Muscle layer of colon (tissue), 2 donors: ENCODE data around the gene ERG28.

Source experiments
- H3K27ac ChIP-seq: one replicate; pipeline ENCODE4 v1.7.0; 2013; ENCODE audit warnings: low read depth, mild to moderate bottlenecking, low read length, moderate library complexity
- H3K27me3 ChIP-seq, 2 donors: one replicate each; pipeline ENCODE4 v1.7.0; 2013; ENCODE audit warnings: low read length in 2 of 2, mild to moderate bottlenecking in 2 of 2; ENCODE audit not compliant: insufficient read depth in 2 of 2, control insufficient read depth in 1 of 2
- H3K36me3 ChIP-seq: one replicate; pipeline ENCODE4 v1.7.0; 2013; ENCODE audit warnings: mild to moderate bottlenecking, low read length; ENCODE audit not compliant: insufficient read depth
- H3K4me1 ChIP-seq: one replicate; pipeline ENCODE4 v1.7.0; 2013; ENCODE audit warnings: mild to moderate bottlenecking, low read length; ENCODE audit not compliant: insufficient read depth
- H3K4me3 ChIP-seq, 2 donors: one replicate each; pipeline ENCODE4 v1.7.0; 2013; ENCODE audit warnings: low read length in 2 of 2, low read depth in 1 of 2, mild to moderate bottlenecking in 1 of 2, moderate library complexity in 1 of 2
- H3K9ac ChIP-seq: one replicate; pipeline ENCODE4 v1.7.0; 2013; ENCODE audit warnings: low read length
- H3K9me3 ChIP-seq: one replicate; pipeline ENCODE4 v1.7.0; 2013; ENCODE audit warnings: mild to moderate bottlenecking, low read length
- donor health status: abdominal sarcoma.
- donor health status: Adenocarcinoma of cecum.

ERG28 gene

GRCh38 chr14:75690010-75690409, 29.3 kb upstream of the ERG28 start:
- Histone ChIP-seq H3K4me3 (no peak overlapping the region), H3K36me3 (peaks cover 19% of the 10 kb centered on the region), H3K9me3 (no peaks in the 10 kb centered on the region), H3K27ac (no peak overlapping the region), H3K9ac (no peak overlapping the region), H3K4me1 (no peaks in the 10 kb centered on the region), H3K27me3 (no peaks in the 10 kb centered on the region)

GRCh38 chr14:75689012-75689411, 28.3 kb upstream of the ERG28 start:
- Histone ChIP-seq H3K9ac (no peak overlapping the region), H3K4me3 (no peak overlapping the region), H3K36me3 (peaks cover 22% of the 10 kb centered on the region), H3K27ac (no peak overlapping the region), H3K27me3 (no peaks in the 10 kb centered on the region), H3K4me1 (no peaks in the 10 kb centered on the region), H3K9me3 (no peaks in the 10 kb centered on the region)

- Histone ChIP-seq H3K36me3 (peaks cover 23% of the 10 kb centered on the region), H3K4me1 (no peaks in the 10 kb centered on the region), H3K9ac (no peak overlapping the region), H3K27ac (no peak overlapping the region), H3K9me3 (no peaks in the 10 kb centered on the region), H3K27me3 (no peaks in the 10 kb centered on the region), H3K4me3 (no peak overlapping the region)
These were observed 25.2 kb upstream of the ERG28 start for GRCh38 chr14:75685910-75686309.

- Histone ChIP-seq H3K9ac (no peak overlapping the region), H3K36me3 (peaks cover under 1% of the 10 kb centered on the region), H3K9me3 (no peaks in the 10 kb centered on the region), H3K27me3 (no peaks in the 10 kb centered on the region), H3K4me3 (no peak overlapping the region), H3K4me1 (no peaks in the 10 kb centered on the region), H3K27ac (no peak overlapping the region)
These were observed 14.7 kb upstream of the ERG28 start for GRCh38 chr14:75675265-75675960.

- no peak overlapping the region for H3K9ac ChIP-seq
- no peak overlapping the region for H3K27ac ChIP-seq
- no peaks in the 10 kb centered on the region for H3K4me1 ChIP-seq
- no peaks in the 10 kb centered on the region for H3K9me3 ChIP-seq
- peaks cover 13% of the 10 kb centered on the region for H3K36me3 ChIP-seq
- H3K27me3 ChIP-seq: no peaks in the 10 kb centered on the region
- no peak overlapping the region for H3K4me3 ChIP-seq
These were observed 12.8 kb upstream of the ERG28 start for GRCh38 chr14:75673345-75674035.

- peaks cover 13% of the 10 kb centered on the region for H3K36me3 ChIP-seq
- H3K9me3 ChIP-seq: no peaks in the 10 kb centered on the region
- H3K4me1 ChIP-seq: no peaks in the 10 kb centered on the region
These were observed 12.0 kb upstream of the ERG28 start for GRCh38 chr14:75672605-75673192.

GRCh38 chr14:75667099-75667765, 6.6 kb upstream of the ERG28 start:
- no peak overlapping the region for H3K4me3 ChIP-seq
- H3K9me3 ChIP-seq: no peaks in the 10 kb centered on the region
- H3K36me3 ChIP-seq: peaks cover 13% of the 10 kb centered on the region
- no peaks in the 10 kb centered on the region for H3K27me3 ChIP-seq
- peaks cover under 1% of the 10 kb centered on the region for H3K4me1 ChIP-seq
- H3K9ac ChIP-seq: no peak overlapping the region
- no peak overlapping the region for H3K27ac ChIP-seq

More at GRCh38 chr14:75672605-75673192, 12.0 kb upstream of the ERG28 start:
- H3K27me3 ChIP-seq: no peaks in the 10 kb centered on the region
- H3K9ac ChIP-seq: no peak overlapping the region
- H3K27ac ChIP-seq: no peak overlapping the region
- no peak overlapping the region for H3K4me3 ChIP-seq

GRCh38 chr14:75662966-75663365, 2.3 kb upstream of the ERG28 start:
- Histone ChIP-seq H3K9ac (no peak overlapping the region), H3K4me3 (no peak overlapping the region), H3K4me1 (peaks cover 13% of the 10 kb centered on the region)

GRCh38 chr14:75661499-75661814, 781 bp upstream of the ERG28 start:
- H3K9me3 ChIP-seq: no peaks in the 10 kb centered on the region
- no peaks in the 10 kb centered on the region for H3K27me3 ChIP-seq

More at GRCh38 chr14:75662966-75663365, 2.3 kb upstream of the ERG28 start:
- Histone ChIP-seq H3K36me3 (no peaks in the 10 kb centered on the region), H3K9me3 (no peaks in the 10 kb centered on the region), H3K27me3 (no peaks in the 10 kb centered on the region), H3K27ac (no peak overlapping the region)

GRCh38 chr14:75660238-75660629, 442 bp downstream of the ERG28 start:
- Histone ChIP-seq H3K27ac (peak overlapping the region; percentile 61), H3K4me3 (peak overlapping the region; percentile 80 to 86), H3K36me3 (peaks cover 4% of the 10 kb centered on the region), H3K9ac (peak overlapping the region; percentile 68), H3K9me3 (no peaks in the 10 kb centered on the region), H3K4me1 (peaks cover 13% of the 10 kb centered on the region), H3K27me3 (no peaks in the 10 kb centered on the region)

More at GRCh38 chr14:75661499-75661814, 781 bp upstream of the ERG28 start:
- H3K9ac ChIP-seq: peak overlapping the region; percentile 68
- H3K27ac ChIP-seq: peak overlapping the region; percentile 92
- peaks cover 4% of the 10 kb centered on the region for H3K36me3 ChIP-seq
- peaks cover 13% of the 10 kb centered on the region for H3K4me1 ChIP-seq
- H3K4me3 ChIP-seq: peak overlapping the region; percentile 80 to 86

- no peak overlapping the region for H3K4me3 ChIP-seq
- H3K9me3 ChIP-seq: no peaks in the 10 kb centered on the region
- H3K36me3 ChIP-seq: peaks cover 11% of the 10 kb centered on the region
- H3K27me3 ChIP-seq: no peaks in the 10 kb centered on the region
- H3K4me1 ChIP-seq: peaks cover 13% of the 10 kb centered on the region
- no peak overlapping the region for H3K9ac ChIP-seq
- H3K27ac ChIP-seq: no peak overlapping the region
These were observed 1.7 kb downstream of the ERG28 start for GRCh38 chr14:75658957-75659356.
